GM13977 (cell line): ENCODE results near the gene CELF5.
"Not testable (repeated sequence)": the region's sequence is repeated elsewhere in the genome, so short reads cannot be mapped to it uniquely, and the experiment has no call there.

Experiments used
- DNase-seq: peaks from one replicate; pipeline ENCODE4 v3.0.0; 2012; ENCODE audit warnings: low spot score
- in situ Hi-C: fragments of 300-500 bp; cut with MboI; formaldehyde crosslinking; loops from one replicate; pipeline ENCODE4 v1.12.0; 2022; ENCODE audit warnings: low sequenced_read_pairs, low pct_unique_long_range_greater_than_20kb, mixed read lengths, inconsistent platforms; ENCODE audit not compliant: unreplicated experiment
- TF ChIP-seq, protein P1 (sequence below): IDR thresholded peaks from 2 replicates; pipeline ENCODE4 v1.5.1; 2012; ENCODE audit warnings: mild to moderate bottlenecking, control low read depth; ENCODE audit not compliant: insufficient read depth; ENCODE audit errors: extremely low read depth, missing control alignments

CELF5 gene

DNA sequence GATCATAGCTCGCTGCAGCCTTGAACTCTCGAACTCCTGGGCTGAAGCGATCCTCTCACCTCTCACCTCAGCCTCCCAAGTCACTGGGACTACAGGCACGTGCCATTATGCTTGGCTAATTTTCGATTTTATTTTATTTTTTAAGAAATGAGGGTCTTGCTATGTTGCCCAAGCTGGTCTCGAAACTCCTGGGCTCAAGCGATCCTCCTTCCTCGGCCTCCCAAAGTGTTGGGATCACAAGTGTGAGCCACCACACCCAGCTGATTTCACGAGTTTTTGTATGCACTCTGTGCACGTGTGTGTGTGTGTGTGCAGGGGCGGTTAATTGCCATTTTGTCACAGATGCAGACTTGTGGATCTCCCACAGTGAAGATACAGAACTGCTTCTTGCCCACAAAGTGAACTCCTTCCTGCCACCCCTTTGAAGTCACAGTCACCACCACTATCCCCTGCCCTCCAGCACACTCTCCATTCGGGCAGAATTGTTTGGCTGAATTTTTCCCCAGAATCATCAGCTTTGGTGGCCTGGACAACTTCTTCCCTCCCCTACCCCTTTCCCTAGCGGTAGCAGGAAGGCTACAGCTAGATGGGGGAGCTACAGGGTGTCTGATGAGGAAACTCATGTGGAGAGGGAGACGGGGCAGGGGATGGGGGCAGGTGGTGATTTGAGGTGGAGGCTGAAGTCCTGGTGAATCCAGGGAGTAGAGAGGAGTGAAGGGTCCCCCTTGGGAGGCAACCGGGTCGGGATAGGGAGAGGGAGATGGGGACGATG lies 59.6 kb downstream of the CELF5 start:
- in situ Hi-C loops, result no loop called here
- TF ChIP-seq, protein P1, sequence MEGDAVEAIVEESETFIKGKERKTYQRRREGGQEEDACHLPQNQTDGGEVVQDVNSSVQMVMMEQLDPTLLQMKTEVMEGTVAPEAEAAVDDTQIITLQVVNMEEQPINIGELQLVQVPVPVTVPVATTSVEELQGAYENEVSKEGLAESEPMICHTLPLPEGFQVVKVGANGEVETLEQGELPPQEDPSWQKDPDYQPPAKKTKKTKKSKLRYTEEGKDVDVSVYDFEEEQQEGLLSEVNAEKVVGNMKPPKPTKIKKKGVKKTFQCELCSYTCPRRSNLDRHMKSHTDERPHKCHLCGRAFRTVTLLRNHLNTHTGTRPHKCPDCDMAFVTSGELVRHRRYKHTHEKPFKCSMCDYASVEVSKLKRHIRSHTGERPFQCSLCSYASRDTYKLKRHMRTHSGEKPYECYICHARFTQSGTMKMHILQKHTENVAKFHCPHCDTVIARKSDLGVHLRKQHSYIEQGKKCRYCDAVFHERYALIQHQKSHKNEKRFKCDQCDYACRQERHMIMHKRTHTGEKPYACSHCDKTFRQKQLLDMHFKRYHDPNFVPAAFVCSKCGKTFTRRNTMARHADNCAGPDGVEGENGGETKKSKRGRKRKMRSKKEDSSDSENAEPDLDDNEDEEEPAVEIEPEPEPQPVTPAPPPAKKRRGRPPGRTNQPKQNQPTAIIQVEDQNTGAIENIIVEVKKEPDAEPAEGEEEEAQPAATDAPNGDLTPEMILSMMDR, result no peak
- DNase-seq, result no peak

DNA sequence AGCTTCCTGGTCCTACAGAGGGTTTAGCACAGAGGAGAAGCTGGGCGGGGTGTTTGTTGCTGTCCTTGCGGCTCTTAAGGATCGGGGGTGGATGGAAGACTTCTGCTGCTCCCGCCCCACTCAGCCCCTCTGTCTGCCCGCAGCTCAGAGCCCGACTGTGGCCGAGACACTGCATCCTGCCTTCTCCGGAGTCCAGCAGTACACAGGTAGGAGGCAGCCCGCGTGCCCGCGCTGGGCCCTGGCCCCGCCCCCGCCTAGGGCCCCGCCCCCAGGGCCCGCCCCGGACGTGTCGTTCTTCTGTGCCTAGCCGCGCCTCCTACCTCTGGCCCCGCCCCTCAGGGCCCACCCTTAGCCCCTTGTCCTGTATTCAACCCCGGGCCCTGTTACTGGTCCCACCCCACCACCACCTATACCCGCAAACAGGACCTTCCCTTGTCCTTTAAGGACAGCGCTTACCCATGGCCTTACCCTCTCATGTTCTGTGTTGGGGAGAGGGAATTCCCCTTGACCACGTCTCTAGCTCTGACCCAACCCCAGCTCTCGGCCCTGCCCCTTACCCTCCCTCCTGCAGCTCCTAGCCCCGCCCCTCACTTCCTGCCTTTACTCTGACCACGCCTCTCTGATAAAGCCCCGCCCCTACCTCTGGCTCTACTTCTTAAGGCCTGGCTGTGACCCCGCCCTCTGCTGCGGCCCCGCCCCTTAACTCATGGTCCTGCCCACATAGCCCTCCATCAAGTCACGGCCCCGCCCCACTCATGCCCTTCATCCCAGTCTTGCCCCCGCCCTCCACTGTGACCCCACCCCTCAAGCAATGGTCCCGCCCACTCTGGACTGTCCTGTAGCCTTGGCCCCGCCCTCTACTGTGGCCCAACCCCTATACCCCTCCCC lies 60.5 kb downstream of the CELF5 start:
- in situ Hi-C loops, result no loop called here
- TF ChIP-seq, protein P1, result no peak
- peak; percentile 89 for DNase-seq

DNA sequence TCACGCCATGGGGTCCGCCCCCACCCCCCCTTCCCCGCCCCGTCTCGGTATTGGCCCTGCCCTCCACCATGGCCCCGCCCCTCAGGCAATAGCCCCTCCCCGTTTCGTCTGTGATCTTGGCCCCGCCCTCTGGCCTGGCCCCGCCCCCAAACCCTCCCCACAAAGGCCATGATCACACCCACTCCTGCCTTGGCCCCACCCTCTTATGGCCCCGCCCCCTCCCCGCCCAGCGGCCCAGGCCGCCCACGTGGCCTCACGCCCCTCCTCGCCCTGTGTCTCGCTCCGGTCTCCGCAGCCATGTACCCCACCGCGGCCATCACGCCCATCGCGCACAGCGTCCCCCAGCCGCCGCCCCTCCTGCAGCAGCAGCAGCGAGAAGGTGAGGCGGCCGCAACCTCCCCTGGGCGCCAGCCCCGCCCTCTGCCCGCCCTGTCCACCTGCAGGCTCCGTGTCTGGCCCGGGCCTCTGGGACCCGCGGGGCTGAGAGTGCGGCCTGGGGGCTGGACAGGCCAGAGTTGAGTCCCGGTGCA lies 61.3 kb downstream of the CELF5 start:
- DNase-seq, result peak; percentile 81
- in situ Hi-C loops, result no loop called here
- TF ChIP-seq, protein P1, result no peak

DNA sequence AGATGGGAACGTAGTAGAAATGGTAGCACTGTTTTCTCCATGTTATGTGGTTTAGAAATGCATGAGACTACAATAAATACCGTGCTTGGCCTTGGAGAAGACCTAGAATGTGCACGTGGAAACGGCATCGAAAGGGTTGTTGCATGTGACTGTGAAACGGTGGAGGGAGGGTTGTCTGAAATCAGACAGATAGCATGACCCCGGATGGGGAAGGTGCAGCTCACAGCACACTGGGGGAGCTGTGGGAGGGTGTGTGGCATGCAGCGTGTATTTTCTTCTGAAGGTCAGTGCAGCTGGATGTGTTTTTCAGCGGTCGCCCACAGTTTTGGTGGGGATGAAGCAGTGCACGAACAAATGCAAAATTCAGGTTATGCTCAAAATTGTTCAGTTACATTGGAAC lies 63.4 kb downstream of the CELF5 start:
- no peak for DNase-seq
- TF ChIP-seq, protein P1, result no peak
- in situ Hi-C loops, result no loop called here

DNA sequence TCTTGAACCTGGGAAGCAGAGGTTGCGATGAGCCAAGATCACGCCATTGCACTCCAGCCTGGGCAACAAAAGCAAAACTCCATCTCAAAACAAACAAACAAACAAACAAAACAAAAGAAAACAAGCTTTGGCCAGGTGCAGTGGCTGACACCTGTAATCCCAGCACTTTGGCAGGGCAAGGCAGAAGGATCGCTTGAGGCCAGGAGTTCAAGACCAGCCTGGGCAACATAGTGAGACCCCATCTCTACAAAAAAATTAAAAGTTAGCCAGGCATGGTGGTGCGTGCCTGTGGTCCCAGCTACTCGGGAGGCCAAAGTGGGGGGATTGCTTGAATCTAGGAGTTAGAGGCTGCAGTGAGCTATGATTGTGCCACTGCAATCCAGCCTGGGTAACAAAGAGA lies 64.0 kb downstream of the CELF5 start:
- DNase-seq, in situ Hi-C loops: not testable (repeated sequence)

DNA sequence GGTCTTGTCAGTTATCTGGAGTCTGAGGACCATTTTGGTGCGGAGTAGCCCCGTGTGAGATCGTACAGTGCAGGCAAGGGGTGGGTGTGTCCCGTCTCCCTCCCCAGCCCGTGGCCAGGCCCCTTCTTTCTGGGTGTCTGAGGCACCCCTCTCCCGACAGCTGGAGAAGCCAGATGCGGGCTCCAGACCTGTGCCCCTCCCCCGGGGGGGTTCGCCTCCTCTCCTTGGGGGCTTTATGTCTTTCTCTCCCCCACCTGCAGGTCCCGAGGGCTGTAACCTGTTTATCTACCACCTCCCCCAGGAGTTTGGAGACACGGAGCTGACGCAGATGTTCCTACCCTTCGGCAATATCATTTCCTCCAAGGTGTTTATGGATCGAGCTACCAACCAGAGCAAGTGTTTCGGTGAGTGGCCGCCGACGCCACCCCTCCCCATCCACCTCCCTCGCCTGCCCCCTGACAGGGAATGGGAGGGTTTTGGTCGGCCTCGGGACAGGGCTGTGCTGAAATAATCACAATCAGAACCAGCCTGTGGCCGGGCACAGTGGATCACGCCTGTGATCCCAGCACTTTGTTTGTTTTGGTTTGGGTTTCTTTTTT lies 65.6 kb downstream of the CELF5 start:
- DNase-seq, result no peak
- TF ChIP-seq, protein P1, result no peak
- in situ Hi-C loops, result no loop called here

DNA sequence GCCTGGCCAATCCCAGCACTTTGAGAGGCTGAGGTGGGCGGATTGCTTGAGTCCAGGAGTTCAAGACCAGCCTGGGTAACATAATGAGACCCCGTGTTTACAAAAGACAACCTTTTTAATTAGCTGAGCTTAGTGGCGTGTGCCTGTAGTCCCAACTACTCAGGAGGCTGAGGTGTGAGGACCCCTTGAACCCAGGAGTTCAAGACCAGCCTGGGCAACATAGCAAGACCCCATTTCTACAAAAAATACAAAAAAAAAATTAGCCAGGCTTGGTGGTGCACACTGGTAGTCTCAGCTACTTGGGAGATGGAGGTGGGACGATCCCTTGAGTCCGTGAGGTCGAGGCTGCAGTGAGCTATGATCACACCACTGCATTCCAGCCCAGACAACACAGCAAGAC lies 66.4 kb downstream of the CELF5 start:
- DNase-seq, in situ Hi-C loops: not testable (repeated sequence)
